ENCODE data around the gene PINK1. TPM values are rescaled to one million over a fixed set of nuclear protein-coding genes. Genes with fewer than 3 reads are reported as not detected.
"Not testable (repeated sequence)": the region's sequence is repeated elsewhere in the genome, so short reads cannot be mapped to it uniquely, and the experiment has no call there.

Gene PINK1
- total RNA-seq, 1 donor from 2014 or later: 38.1 TPM

GRCh38 chr1:20604678-20605077 lies 28.6 kb upstream of the PINK1 start:
- no peak for DNase-seq (ENCODE audit: low spot score in 2 of 2, unreplicated experiment in 2 of 2)
- Mint-ChIP-seq H3K4me1 (no peaks in the 10 kb centered on the region), H3K27me3 (ENCODE audit: low read depth) (peaks cover 9% of the 10 kb centered on the region), H3K9me3 (no peaks in the 10 kb centered on the region), H3K27ac (no peak overlapping the region), H3K36me3 (no peaks in the 10 kb centered on the region), H3K4me3 (no peak overlapping the region)
- no peak for TF ChIP-seq CTCF (IDR thresholded peaks at IDR 0.05; ENCODE audit: unreplicated experiment)

GRCh38 chr1:20606801-20607570 lies 26.3 kb upstream of the PINK1 start:
- not testable (repeated sequence) for H3K27ac Mint-ChIP-seq; H3K4me3 Mint-ChIP-seq; H3K4me1 Mint-ChIP-seq; H3K27me3 Mint-ChIP-seq (ENCODE audit: low read depth); H3K36me3 Mint-ChIP-seq; H3K9me3 Mint-ChIP-seq; DNase-seq (ENCODE audit: low spot score in 2 of 2, unreplicated experiment in 2 of 2)

DNA sequence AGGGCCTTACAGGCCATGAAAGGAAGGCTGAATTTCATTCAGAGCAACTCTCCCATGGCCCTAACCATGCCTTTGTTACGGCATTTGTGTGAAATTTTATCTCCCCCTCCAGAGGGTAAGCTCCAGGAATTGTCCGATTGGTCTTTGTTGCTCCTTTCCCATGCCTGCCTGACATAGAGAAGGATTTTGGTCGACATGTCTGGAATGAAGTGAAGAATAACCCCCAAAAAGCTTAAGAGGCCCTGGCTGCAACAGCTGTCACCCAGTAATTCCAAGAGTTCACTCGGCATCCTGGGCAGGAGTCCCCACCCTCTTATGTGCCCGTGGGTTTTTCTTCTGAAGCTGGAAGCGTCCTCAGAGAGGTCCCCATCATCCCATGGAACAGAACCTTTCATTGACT lies 23.7 kb upstream of the PINK1 start:
- TF ChIP-seq CTCF (IDR thresholded peaks at IDR 0.05; ENCODE audit: unreplicated experiment): no peak
- Mint-ChIP-seq H3K9me3 (no peaks in the 10 kb centered on the region), H3K27me3 (ENCODE audit: low read depth) (peaks cover 6% of the 10 kb centered on the region), H3K4me3 (no peak overlapping the region), H3K36me3 (no peaks in the 10 kb centered on the region), H3K27ac (no peak overlapping the region), H3K4me1 (peaks cover 8% of the 10 kb centered on the region)
- no peak for DNase-seq (ENCODE audit: low spot score in 2 of 2, unreplicated experiment in 2 of 2)

- TF ChIP-seq CTCF (IDR thresholded peaks at IDR 0.05; ENCODE audit: unreplicated experiment): no peak
- Mint-ChIP-seq H3K27me3 (ENCODE audit: low read depth) (peaks cover 3% of the 10 kb centered on the region), H3K4me1 (peaks cover 8% of the 10 kb centered on the region), H3K27ac (no peak overlapping the region), H3K4me3 (no peak overlapping the region), H3K36me3 (no peaks in the 10 kb centered on the region), H3K9me3 (no peaks in the 10 kb centered on the region)
- DNase-seq (ENCODE audit: low spot score in 2 of 2, unreplicated experiment in 2 of 2): no peak
These were observed 22.3 kb upstream of the PINK1 start for GRCh38 chr1:20610970-20611369.

DNA sequence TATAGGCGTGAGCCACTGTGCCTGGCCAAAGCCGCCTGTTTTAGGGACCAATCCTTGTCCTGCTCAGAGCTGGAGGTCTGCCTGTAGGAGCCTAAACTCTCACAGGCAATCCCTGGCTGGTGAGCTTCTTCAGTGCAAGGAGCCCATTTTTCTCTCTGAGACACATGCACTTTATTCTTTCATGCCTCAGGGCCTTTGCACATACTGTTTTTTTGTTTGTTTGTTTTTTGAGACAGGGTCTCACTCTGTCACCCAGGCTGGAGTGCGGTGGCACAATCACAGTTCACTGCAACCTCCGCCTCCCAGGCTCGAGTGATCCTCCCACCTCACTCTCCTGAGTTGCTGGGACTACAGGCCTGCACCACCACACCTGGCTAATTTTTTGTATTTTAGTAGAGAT lies 21.6 kb upstream of the PINK1 start:
- no peaks in the 10 kb centered on the region for H3K36me3 Mint-ChIP-seq
- H3K27ac Mint-ChIP-seq: no peak overlapping the region
- H3K27me3 Mint-ChIP-seq (ENCODE audit: low read depth): no peaks in the 10 kb centered on the region
- no peak for TF ChIP-seq CTCF (IDR thresholded peaks at IDR 0.05; ENCODE audit: unreplicated experiment)
- H3K4me3 Mint-ChIP-seq: no peak overlapping the region
- DNase-seq (ENCODE audit: low spot score in 2 of 2, unreplicated experiment in 2 of 2): no peak
- peaks cover 8% of the 10 kb centered on the region for H3K4me1 Mint-ChIP-seq
- H3K9me3 Mint-ChIP-seq: no peaks in the 10 kb centered on the region

DNA sequence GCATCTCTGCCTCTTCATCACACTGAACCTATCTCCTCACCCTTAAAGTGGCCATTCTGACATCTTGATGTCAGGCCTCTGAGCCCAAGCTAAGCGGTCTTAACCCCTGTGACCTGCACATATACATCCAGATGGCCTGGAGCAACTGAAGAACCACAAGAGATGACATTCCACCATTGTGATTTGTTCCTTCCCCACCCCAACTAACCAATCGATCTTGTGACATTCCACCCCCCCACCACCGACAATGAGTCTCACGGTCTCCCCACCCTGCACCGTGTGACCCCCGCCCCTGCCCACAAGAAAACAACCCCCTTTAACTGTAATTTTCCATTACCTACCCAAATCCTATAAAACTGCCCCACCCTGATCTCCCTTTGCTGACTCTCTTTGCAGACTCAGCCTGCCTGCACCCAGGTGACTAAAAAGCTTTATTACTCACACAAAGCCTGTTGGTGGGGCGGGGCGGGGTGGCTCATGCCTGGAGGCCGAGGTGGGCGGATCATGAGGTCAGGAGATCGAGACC lies 21.0 kb upstream of the PINK1 start:
- TF ChIP-seq CTCF (IDR thresholded peaks at IDR 0.05; ENCODE audit: unreplicated experiment): no peak
- Mint-ChIP-seq H3K36me3 (no peaks in the 10 kb centered on the region), H3K9me3 (no peaks in the 10 kb centered on the region), H3K4me3 (no peak overlapping the region), H3K4me1 (peaks cover 8% of the 10 kb centered on the region), H3K27me3 (ENCODE audit: low read depth) (no peaks in the 10 kb centered on the region), H3K27ac (no peak overlapping the region)
- no peak for DNase-seq (ENCODE audit: low spot score in 2 of 2, unreplicated experiment in 2 of 2)
